Measurements from ENCODE around the gene MAP6. TPM values are rescaled to one million over a fixed set of nuclear protein-coding genes. Genes with fewer than 3 reads are reported as not detected.

The MAP6 gene
- total and polyA plus RNA-seq, 2 of the 13 experiments (the other 11 are each of a cell fraction or from before 2014, with no cell fraction given) = 0.04 TPM; not detected in 1

- no peak overlapping the region for H3K27ac ChIP-seq (ENCODE audit: extremely low read length, insufficient read depth, low read length)
These were observed 131.1 kb downstream of the MAP6 start for GRCh38 chr11:75537740-75538139.

More at GRCh38 chr11:75537740-75538139, 131.1 kb downstream of the MAP6 start:
- H3K4me3 ChIP-seq (replicated peaks in 1 of 3; ENCODE audit: insufficient read depth in 1 of 3, low read depth in 2 of 3, low read length in 3 of 3) = no peak overlapping the region
- ChIA-PET CTCF (ENCODE audit: low intra/inter-chr PET ratio, low total read pairs) (no interaction called here), POLR2A (no interaction called here)
- BruUV-seq (replicated peaks) = no TSS peak
- intact Hi-C loops (cut with micrococcal nuclease; ENCODE audit: unreplicated experiment) = no loop called here
- no peaks in the 10 kb centered on the region for H3K36me3 ChIP-seq (replicated peaks in 1 of 2; ENCODE audit: control insufficient read depth in 1 of 2, insufficient read depth in 2 of 2, low read length in 2 of 2)
- H3K9ac ChIP-seq (ENCODE audit: insufficient read depth, low read depth, low read length) = 0 out of 2 replicates have a peak overlapping the region, but pooled peaks have one; percentile 8
- no peaks in the 10 kb centered on the region for H3K9me3 ChIP-seq (ENCODE audit: low read length)
- ATAC-seq = no peak
- H3K4me2 ChIP-seq (ENCODE audit: low read depth, low read length) = peak overlapping the region; percentile 54
- DNase-seq (ENCODE audit: low spot score) = no peak
- peaks cover 4 to 33% of the 10 kb centered on the region in 2 experiments; a peak in 4 of 5 replicates for H3K27me3 ChIP-seq (ENCODE audit: control insufficient read depth in 1 of 2, insufficient read depth in 2 of 2, low read length in 2 of 2)
- no peaks in the 10 kb centered on the region for H4K20me1 ChIP-seq (ENCODE audit: insufficient read depth, low read length)
- no peaks in the 10 kb centered on the region for H3K79me2 ChIP-seq (ENCODE audit: insufficient read depth, low read length)
- WGBS (ENCODE audit: low lambda C conversion rate) = 34% methylated on average over 5 of the region's 5 CpGs
- in situ Hi-C loops (cut with HindIII; ENCODE audit: extremely low pct_ligation_motif_present, low pct_unique_long_range_greater_than_20kb) = no loop called here
- H3K4me1 ChIP-seq (ENCODE audit: insufficient read depth, low read length) = peaks cover 42% of the 10 kb centered on the region
- TF ChIP-seq ZMAT3 (CRISPR knock-in tag; conservative IDR thresholded peaks at IDR 0.05) = no peak
- peak; percentile 82 for TF ChIP-seq ZNF18 (CRISPR knock-in tag; IDR thresholded peaks at IDR 0.05; ENCODE audit: insufficient replicate concordance)
- no peak for TF ChIP-seq MED13 (CRISPR knock-in tag; IDR thresholded peaks at IDR 0.05)
- H2AFZ ChIP-seq (ENCODE audit: low read length) = no peak overlapping the region
- no peak for FAIRE-seq

Small RNAs within 50 kb of the gene (small RNA-seq; reads per million reads assigned to genes)
- gene AP001922.4 (ENCODE audit: insufficient read depth in 2 of 3, insufficient read length in 3 of 3, low read depth in 2 of 3, low replicate concordance in 1 of 3) = 0 reads per million in 3 experiments

Other genes with a start within 250 kb of the MAP6 start
- not detected in 2 replicates for gene KLHL35, start 235.8 kb downstream of the MAP6 start, total RNA-seq (2016; rRNA removed; fragmentation: Illumina TruSeq; extraction: Trizol)
- not detected in 2 replicates for gene KLHL35, start 235.8 kb downstream of the MAP6 start, polyA plus RNA-seq (2011; rRNA removed)
- gene GDPD5, start 143.1 kb downstream of the MAP6 start, total RNA-seq (2016; rRNA removed; fragmentation: Illumina TruSeq; extraction: Trizol) = 35.8 and 67.5 TPM in 2 replicates
- 55.0 and 55.2 TPM in 2 replicates for gene GDPD5, start 143.1 kb downstream of the MAP6 start, polyA plus RNA-seq (2011; rRNA removed)
- gene SERPINH1, start 106.8 kb downstream of the MAP6 start, total RNA-seq (2016; rRNA removed; fragmentation: Illumina TruSeq; extraction: Trizol) = 31.3 and 83.8 TPM in 2 replicates
- 83.6 and 101 TPM in 2 replicates for gene SERPINH1, start 106.8 kb downstream of the MAP6 start, polyA plus RNA-seq (2011; rRNA removed)
- 27.2 and 27.8 TPM in 2 replicates for gene MOGAT2, start 48.8 kb upstream of the MAP6 start, total RNA-seq (2016; rRNA removed; fragmentation: Illumina TruSeq; extraction: Trizol)
- 27.8 and 30.0 TPM in 2 replicates for gene MOGAT2, start 48.8 kb upstream of the MAP6 start, polyA plus RNA-seq (2011; rRNA removed)
- gene DGAT2, start 99.7 kb upstream of the MAP6 start, total RNA-seq (2016; rRNA removed; fragmentation: Illumina TruSeq; extraction: Trizol) = 39.4 and 65.6 TPM in 2 replicates
- gene DGAT2, start 99.7 kb upstream of the MAP6 start, polyA plus RNA-seq (2011; rRNA removed) = 39.0 and 47.6 TPM in 2 replicates
- gene UVRAG, start 146.2 kb upstream of the MAP6 start, total RNA-seq (2016; rRNA removed; fragmentation: Illumina TruSeq; extraction: Trizol) = 17.2 and 17.3 TPM in 2 replicates
- 8.9 and 9.7 TPM in 2 replicates for gene UVRAG, start 146.2 kb upstream of the MAP6 start, polyA plus RNA-seq (2011; rRNA removed)